Activated naive CD8-positive, alpha-beta T cell treated with anti-CD3 and anti-CD28 coated beads for 36 hours (primary cell): Measurements from ENCODE around the gene TRIM2. TPM values are rescaled to one million over a fixed set of nuclear protein-coding genes. Genes with fewer than 3 reads are reported as not detected.

Source experiments
- total RNA-seq, 2 experiments: library from RNA; stranded (reverse); gene quantifications; one replicate each; pipeline ENCODE4 v1.2.3, GENCODE V29; 2021

TRIM2 gene
- total RNA-seq, 2 experiments from 2014 or later = 0.54 to 0.76 TPM

Other genes starting within 250 kb of the TRIM2 start
- gene MND1, start 140.2 kb downstream of the TRIM2 start, total RNA-seq = 10 to 100 TPM; 42.8 to 45.3 TPM